HepG2 (cell line): ENCODE results near the gene NIT2. TPM values are rescaled to one million over a fixed set of nuclear protein-coding genes. Genes with fewer than 3 reads are reported as not detected.

Source experiments
- SAP130 ChIP-seq: IDR thresholded peaks from 2 replicates; pipeline ENCODE4 v1.6.1; 2016; ENCODE audit warnings: low read depth
- SKI ChIP-seq: fragments of 450-650 bp; IDR thresholded peaks from one replicate; pipeline ENCODE4 v1.6.1; 2018; ENCODE audit warnings: mild to moderate bottlenecking; ENCODE audit not compliant: partially characterized antibody
- SOX6 ChIP-seq, 2 experiments: fragments of 450-650 bp in 1 of 2; sonication (generic) in 1 of 2; formaldehyde crosslinking in 1 of 2; IDR thresholded peaks; 2 replicates each; pipeline versions ENCODE4 v1.4.0 to v1.6.1; 2017 to 2020; ENCODE audit warnings: antibody characterized with exemption in 1 of 2, mild to moderate bottlenecking in 1 of 2, missing genetic modification reagents in 1 of 2
- ZNF136 ChIP-seq: sonication (generic); formaldehyde crosslinking; IDR thresholded peaks from 2 replicates; pipeline ENCODE4 v1.8.1; 2022; ENCODE audit warnings: low read depth, mild to moderate bottlenecking, moderate library complexity, missing genetic modification reagents
- ZNF292 ChIP-seq: sonication (generic); formaldehyde crosslinking; IDR thresholded peaks from 2 replicates; pipeline ENCODE4 v1.8.1; 2022; ENCODE audit warnings: mild to moderate bottlenecking, low read depth, missing genetic modification reagents, borderline replicate concordance
- polyA plus RNA-seq, 8 experiments: library from polyadenylated mRNA; depleted of rRNA in 3 of 8; stranded (reverse) in 7 of 8; unstranded in 1 of 8; fragments of >200 nt; fragmentation: Illumina TruSeq in 4 of 8; extraction: Trizol in 4 of 8; gene quantifications; 2 replicates each; pipeline versions ENCODE4 v1.2.1 to v1.2.3, GENCODE V29; 2011 to 2016; ENCODE audit warnings: low read depth in 4 of 8, missing spikeins in 1 of 8, mixed read lengths in 1 of 8; ENCODE audit not compliant: insufficient read depth in 1 of 8
- total RNA-seq, 5 experiments: library from RNA; depleted of rRNA; stranded (reverse); fragments of >200 nt; fragmentation: Illumina TruSeq; extraction: Trizol; gene quantifications; 2 replicates each; pipeline ENCODE4 v1.2.3, GENCODE V29; 2016; ENCODE audit warnings: low read depth in 1 of 5
- TF ChIP-seq, protein P1 (sequence below): sonication (generic); formaldehyde crosslinking; conservative IDR thresholded peaks from 2 replicates; pipeline ENCODE4 v1.4.0; 2020; ENCODE audit warnings: mild to moderate bottlenecking, missing genetic modification reagents, moderate library complexity
- TF ChIP-seq, protein P2 (sequence below): sonication (generic); formaldehyde crosslinking; IDR thresholded peaks from 2 replicates; pipeline ENCODE4 v1.4.0; 2020; ENCODE audit warnings: missing genetic modification reagents, borderline replicate concordance
- TF ChIP-seq, protein P3 (sequence below): sonication (generic); formaldehyde crosslinking; IDR thresholded peaks from 2 replicates; pipeline ENCODE4 v1.5.1; 2020; ENCODE audit warnings: missing genetic modification reagents, mild to moderate bottlenecking, borderline replicate concordance
- TF ChIP-seq, protein P4 (sequence below): sonication (generic); formaldehyde crosslinking; IDR thresholded peaks from 2 replicates; pipeline ENCODE4 v1.9.0; 2021; ENCODE audit warnings: missing genetic modification reagents, mild to moderate bottlenecking, borderline replicate concordance
- TF ChIP-seq, protein P5 (sequence below), 2 experiments: sonication (generic) in 1 of 2; formaldehyde crosslinking in 1 of 2; IDR thresholded peaks; 2 replicates each; pipeline versions ENCODE4 v1.5.1 to v1.6.1; 2011 to 2020; ENCODE audit warnings: borderline replicate concordance in 1 of 2, low read depth in 1 of 2, low read length in 1 of 2, mild to moderate bottlenecking in 1 of 2, missing genetic modification reagents in 1 of 2, moderate library complexity in 1 of 2

NIT2 gene
- total and polyA plus RNA-seq, 2 of the 13 experiments (the other 11 are each of a cell fraction or from before 2014, with no cell fraction given), result 43.4 to 49.1 TPM

DNA sequence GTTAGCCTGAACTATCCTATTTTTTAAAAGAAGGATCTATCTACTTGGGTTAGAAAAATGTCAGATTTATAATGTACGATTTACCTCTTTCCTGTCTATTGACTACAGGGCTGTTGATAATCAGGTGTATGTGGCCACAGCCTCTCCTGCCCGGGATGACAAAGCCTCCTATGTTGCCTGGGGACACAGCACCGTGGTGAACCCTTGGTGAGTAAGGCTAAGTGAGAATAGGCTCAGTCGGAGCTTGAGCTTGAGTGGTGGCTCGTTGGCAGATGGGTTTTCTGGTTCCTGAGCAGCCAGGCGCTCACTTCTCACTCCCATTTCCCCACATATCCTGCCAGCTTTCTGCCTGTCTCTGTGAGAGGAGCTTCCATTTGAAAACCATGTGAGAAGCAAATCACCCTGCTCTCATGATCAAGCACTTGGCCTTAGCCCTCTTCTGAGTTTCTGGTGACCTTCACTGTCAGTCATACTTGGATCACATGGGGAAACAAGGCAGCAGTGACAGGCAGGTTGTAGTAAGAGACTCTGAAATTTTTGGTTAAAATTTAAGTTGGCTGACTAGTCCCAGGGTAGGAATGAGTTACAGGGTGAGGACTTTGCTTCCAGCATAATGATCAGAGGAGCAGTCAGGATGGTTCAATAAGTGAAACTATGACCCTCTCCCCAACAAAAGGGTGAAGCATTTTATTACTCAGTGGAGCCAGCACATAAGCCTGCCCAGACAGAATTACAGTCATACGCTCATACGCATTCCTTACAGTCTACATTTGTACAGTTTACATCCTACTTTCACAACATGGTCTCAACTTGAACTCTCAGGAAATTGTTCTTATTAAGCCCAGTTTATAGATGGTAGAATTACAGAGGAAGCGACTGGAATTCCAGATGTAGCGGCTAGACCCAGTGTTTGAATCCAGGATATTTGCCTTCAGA is 18.0 kb downstream of the NIT2 start (continued):
- TF ChIP-seq, protein P1, sequence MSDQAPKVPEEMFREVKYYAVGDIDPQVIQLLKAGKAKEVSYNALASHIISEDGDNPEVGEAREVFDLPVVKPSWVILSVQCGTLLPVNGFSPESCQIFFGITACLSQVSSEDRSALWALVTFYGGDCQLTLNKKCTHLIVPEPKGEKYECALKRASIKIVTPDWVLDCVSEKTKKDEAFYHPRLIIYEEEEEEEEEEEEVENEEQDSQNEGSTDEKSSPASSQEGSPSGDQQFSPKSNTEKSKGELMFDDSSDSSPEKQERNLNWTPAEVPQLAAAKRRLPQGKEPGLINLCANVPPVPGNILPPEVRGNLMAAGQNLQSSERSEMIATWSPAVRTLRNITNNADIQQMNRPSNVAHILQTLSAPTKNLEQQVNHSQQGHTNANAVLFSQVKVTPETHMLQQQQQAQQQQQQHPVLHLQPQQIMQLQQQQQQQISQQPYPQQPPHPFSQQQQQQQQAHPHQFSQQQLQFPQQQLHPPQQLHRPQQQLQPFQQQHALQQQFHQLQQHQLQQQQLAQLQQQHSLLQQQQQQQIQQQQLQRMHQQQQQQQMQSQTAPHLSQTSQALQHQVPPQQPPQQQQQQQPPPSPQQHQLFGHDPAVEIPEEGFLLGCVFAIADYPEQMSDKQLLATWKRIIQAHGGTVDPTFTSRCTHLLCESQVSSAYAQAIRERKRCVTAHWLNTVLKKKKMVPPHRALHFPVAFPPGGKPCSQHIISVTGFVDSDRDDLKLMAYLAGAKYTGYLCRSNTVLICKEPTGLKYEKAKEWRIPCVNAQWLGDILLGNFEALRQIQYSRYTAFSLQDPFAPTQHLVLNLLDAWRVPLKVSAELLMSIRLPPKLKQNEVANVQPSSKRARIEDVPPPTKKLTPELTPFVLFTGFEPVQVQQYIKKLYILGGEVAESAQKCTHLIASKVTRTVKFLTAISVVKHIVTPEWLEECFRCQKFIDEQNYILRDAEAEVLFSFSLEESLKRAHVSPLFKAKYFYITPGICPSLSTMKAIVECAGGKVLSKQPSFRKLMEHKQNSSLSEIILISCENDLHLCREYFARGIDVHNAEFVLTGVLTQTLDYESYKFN, result peak; percentile 73
- TF ChIP-seq, protein P2, sequence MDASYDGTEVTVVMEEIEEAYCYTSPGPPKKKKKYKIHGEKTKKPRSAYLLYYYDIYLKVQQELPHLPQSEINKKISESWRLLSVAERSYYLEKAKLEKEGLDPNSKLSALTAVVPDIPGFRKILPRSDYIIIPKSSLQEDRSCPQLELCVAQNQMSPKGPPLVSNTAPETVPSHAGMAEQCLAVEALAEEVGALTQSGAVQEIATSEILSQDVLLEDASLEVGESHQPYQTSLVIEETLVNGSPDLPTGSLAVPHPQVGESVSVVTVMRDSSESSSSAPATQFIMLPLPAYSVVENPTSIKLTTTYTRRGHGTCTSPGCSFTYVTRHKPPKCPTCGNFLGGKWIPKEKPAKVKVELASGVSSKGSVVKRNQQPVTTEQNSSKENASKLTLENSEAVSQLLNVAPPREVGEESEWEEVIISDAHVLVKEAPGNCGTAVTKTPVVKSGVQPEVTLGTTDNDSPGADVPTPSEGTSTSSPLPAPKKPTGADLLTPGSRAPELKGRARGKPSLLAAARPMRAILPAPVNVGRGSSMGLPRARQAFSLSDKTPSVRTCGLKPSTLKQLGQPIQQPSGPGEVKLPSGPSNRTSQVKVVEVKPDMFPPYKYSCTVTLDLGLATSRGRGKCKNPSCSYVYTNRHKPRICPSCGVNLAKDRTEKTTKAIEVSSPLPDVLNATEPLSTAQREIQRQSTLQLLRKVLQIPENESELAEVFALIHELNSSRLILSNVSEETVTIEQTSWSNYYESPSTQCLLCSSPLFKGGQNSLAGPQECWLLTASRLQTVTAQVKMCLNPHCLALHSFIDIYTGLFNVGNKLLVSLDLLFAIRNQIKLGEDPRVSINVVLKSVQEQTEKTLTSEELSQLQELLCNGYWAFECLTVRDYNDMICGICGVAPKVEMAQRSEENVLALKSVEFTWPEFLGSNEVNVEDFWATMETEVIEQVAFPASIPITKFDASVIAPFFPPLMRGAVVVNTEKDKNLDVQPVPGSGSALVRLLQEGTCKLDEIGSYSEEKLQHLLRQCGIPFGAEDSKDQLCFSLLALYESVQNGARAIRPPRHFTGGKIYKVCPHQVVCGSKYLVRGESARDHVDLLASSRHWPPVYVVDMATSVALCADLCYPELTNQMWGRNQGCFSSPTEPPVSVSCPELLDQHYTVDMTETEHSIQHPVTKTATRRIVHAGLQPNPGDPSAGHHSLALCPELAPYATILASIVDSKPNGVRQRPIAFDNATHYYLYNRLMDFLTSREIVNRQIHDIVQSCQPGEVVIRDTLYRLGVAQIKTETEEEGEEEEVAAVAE, result no peak
- TF ChIP-seq SAP130 (peak; percentile 51; the same call in 1 of the 2 replicates), ZNF136 (CRISPR knock-in tag) (0 out of 2 replicates have a peak, but pooled peaks have one; percentile 31), SOX6 (IDR thresholded peaks at IDR 0.05) (no peak), SOX6 (CRISPR knock-in tag; IDR thresholded peaks at IDR 0.05) (0 out of 2 replicates have a peak, but pooled peaks have one; percentile 42), SKI (peak; percentile 31), ZNF292 (CRISPR knock-in tag) (peak; percentile 75; the same call in 1 of the 2 replicates)
- TF ChIP-seq, protein P3, sequence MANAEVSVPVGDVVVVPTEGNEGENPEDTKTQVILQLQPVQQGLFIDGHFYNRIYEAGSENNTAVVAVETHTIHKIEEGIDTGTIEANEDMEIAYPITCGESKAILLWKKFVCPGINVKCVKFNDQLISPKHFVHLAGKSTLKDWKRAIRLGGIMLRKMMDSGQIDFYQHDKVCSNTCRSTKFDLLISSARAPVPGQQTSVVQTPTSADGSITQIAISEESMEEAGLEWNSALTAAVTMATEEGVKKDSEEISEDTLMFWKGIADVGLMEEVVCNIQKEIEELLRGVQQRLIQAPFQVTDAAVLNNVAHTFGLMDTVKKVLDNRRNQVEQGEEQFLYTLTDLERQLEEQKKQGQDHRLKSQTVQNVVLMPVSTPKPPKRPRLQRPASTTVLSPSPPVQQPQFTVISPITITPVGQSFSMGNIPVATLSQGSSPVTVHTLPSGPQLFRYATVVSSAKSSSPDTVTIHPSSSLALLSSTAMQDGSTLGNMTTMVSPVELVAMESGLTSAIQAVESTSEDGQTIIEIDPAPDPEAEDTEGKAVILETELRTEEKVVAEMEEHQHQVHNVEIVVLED (CRISPR knock-in tag), result peak; percentile 39; the same call in 1 of the 2 replicates
- TF ChIP-seq, protein P4, sequence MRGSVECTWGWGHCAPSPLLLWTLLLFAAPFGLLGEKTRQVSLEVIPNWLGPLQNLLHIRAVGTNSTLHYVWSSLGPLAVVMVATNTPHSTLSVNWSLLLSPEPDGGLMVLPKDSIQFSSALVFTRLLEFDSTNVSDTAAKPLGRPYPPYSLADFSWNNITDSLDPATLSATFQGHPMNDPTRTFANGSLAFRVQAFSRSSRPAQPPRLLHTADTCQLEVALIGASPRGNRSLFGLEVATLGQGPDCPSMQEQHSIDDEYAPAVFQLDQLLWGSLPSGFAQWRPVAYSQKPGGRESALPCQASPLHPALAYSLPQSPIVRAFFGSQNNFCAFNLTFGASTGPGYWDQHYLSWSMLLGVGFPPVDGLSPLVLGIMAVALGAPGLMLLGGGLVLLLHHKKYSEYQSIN (CRISPR knock-in tag), result no peak
- TF ChIP-seq, protein P5, sequence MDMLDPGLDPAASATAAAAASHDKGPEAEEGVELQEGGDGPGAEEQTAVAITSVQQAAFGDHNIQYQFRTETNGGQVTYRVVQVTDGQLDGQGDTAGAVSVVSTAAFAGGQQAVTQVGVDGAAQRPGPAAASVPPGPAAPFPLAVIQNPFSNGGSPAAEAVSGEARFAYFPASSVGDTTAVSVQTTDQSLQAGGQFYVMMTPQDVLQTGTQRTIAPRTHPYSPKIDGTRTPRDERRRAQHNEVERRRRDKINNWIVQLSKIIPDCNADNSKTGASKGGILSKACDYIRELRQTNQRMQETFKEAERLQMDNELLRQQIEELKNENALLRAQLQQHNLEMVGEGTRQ (IDR thresholded peaks at IDR 0.05; ENCODE audit: low read depth, low read length), result no peak
- TF ChIP-seq, protein P5 (CRISPR knock-in tag; IDR thresholded peaks at IDR 0.05; ENCODE audit: borderline replicate concordance), result peak; percentile 21; the same call in 1 of the 2 replicates
